Measurements from ENCODE around the gene LOXL1.
A peak's percentile ranks its signal among the peaks of the same experiment; 100 is the strongest.

LOXL1 gene

DNA sequence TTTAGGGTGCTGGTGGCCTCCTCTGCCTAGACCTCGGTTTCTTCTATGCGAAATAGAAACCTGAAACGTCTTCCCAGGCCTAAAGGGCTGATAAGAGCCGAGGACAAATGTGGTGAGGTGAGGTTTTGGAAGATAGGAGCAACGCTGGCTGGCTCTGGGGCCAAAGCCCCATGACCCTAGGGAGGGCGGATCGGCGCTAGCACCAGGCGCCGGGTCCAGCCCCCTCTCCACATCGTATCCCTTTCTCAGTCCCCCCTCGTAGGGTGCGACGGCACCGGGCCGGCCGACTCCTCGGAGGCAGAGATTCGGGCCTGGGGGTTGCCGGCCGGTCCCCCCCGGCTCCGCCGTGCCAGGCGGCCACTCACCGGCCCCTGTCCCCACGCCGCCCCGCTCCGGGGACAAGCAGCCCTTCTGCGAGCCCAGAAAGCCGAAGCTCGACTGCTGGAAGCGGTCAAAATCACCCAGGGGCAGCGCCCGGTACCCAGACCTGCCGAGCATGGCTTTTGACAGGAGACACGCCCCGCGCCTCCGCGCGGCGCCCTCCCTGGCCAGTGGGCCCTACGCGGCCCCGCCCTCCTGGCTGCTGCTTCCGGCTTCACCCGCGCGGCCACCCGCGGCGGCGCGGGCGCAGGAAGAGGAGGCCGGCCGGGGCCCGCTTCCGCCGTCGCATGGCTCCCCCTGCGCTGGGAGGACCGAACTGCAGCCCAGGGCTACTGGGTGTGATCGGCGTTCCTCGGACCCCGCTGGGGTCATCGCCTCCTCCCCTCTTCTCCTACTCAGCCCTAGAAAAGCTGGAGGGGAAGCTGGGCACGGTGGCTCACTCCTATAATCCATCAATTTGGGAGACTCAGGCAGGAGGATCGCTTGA, 65.7 kb downstream of the LOXL1 start, which contains the start of gene STOML1:
Gene STOML1 (minus strand): TSS at position 570 of the 868 bp plus-strand sequence. CDS start 72 bp downstream, at position 498.
- DNase-seq, result peak in 55 of 56 donors; percentile 45 to 92 (median 81)

DNA sequence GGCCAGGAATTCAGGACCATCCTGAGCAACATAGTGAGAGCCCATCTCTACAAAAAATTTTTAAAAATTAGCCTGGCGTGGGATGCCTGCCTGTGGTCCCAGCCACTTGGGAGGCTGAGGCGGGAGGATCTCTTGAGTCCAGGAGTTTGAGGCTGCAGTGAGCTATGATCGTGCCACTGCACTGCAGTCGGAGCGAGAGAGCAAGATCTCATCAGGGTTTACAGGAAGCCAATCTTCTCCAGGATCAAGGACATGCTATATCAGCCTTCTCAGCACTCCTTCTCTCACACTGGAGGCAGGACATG, 66.3 kb downstream of the LOXL1 start:
- no peak for DNase-seq

DNA sequence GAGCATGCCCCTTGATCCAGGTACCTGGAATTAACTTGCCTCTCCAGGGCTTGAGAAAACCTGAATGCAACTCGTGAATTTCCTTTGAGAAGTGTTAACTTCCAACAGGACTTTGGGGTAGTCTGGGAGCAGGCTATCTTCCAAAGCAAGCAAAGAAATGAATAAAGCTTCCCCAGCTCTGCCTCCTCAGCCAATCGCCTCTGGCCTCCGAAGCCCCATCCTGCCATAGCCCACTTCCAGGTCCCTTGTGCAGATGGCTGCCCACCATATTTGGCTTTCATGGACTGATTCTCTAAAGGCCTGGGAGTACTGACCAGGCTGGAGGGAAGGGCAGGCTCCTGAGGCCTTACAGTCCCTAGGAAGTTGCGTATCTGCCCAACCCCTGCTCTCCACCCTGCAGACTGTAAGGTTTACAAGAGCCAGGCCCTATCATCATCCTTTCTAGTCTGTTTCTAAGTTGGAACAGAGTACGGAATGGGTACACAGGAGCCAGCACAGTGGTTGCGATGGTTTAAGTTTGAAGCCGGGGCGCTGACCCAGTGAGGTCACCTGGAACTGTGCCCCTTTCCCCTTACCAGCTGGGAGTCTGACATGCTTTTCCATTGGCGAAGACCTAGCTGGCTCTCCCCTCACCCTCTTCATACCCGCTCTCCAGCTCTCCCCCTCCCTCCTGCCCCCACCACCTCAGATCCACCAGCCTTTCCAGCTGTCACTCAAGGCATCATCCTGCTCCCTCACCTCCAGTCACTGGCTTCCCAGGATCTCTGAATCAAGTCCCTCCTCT, 67.1 kb downstream of the LOXL1 start:
- no peak for DNase-seq

DNA sequence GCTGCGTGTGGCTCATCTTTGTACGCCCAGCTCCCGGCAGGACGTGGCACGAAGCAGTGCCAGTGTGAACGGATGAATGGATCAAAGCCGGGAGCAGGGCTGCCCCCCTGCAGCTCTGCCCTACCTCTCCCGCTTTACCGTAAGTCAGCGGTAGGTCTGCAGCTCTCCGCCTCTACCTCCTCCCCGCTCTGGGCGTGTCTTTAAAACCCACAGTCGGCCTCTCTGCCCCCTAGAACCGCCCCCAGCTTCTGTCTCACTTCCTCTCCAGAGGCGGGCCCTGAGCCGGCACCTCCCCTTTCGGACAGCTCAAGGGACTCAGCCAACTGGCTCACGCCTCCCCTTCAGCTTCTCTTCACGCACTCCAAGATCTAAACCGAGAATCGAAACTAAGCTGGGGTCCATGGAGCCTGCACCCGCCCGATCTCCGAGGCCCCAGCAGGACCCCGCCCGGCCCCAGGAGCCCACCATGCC, 68.2 kb downstream of the LOXL1 start, which contains the start of gene PML:
Gene PML (plus strand): TSS at position 304 of the 471 bp plus-strand sequence. CDS start 97 bp downstream, at position 401.
- peak; percentile 43 to 97 (median 90) for DNase-seq

DNA sequence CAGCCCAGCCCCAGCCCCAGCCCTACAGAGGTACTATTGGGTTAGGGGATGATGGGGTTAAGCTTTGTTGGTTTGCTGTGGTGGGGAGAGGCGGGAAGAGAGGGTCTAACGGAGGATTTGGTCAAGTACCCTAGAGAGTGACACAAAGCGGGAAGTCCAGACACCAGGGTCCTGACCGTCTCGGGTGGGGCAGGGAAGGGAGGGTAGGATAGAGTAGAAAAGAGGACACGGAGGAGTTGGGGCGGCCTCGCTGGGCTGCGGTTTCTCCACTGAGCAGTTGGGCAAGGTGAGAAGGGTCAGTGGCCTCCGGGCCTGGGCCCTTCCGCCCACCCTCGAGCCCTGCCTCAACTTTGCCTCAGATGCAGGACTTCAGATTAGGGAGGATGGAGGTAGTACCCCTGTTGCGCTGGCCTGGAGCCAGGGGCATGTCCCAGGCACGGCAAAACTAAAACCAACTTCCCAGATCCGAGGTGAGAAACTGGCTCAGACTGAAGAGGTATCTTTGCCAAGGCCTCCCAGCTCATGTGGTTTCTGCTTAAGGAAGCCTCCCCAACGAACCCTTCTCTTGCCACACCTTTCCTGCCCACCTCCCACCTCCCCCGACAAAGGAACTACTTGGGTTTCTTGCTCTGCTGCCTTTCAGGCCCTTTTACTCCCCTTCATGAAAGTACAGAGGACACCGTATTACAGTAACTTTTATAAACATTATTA, 68.8 kb downstream of the LOXL1 start:
- peak in 7 of 56 donors; percentile 6 to 64 (median 36) for DNase-seq

DNA sequence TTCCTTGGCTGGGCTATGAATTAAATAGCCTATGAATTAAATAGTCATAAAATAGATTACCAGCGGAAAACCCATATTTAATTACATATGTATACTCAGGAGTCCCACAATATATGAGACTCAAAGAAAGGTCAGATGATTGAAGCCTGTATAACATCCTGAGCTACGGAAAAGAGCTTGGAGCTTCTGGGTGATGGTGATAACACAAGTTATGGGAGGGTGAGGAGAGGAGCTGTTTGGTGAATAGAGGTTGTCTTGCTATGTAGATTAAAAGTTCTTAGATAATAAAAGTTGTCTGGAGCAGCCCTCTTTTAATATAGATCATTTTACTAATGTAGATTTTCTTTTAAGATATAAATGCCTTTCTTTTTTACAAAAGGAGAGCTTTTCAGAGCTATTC, 70.0 kb downstream of the LOXL1 start:
- no peak for DNase-seq

DNA sequence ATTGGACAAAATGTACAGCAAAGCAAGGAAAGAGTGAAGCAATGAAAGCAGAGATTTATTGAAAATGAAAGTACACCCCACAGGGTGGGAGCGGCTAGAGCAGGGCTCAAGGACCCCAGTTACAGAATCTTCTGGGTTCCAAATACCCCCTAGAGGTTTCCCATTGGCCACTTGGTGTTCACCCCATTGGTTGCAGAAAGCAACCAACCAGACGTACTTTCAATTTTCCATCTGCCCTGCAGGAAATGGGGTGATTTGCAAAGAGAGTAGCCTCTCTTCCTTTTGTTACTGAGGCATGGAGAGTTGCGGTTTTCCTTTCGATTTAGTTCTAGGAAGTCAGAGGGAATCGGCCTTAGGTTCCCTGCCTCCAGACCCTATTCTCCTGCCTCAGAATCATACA, 70.7 kb downstream of the LOXL1 start:
- peak in 1 of 56 donors; percentile 29 for DNase-seq

DNA sequence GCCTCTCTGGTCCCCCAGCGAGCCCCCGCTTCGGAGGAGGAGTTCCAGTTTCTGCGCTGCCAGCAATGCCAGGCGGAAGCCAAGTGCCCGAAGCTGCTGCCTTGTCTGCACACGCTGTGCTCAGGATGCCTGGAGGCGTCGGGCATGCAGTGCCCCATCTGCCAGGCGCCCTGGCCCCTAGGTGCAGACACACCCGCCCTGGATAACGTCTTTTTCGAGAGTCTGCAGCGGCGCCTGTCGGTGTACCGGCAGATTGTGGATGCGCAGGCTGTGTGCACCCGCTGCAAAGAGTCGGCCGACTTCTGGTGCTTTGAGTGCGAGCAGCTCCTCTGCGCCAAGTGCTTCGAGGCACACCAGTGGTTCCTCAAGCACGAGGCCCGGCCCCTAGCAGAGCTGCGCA, 71.7 kb downstream of the LOXL1 start:
- DNase-seq, result no peak

Measured in nucleus accumbens (tissue), 56 donors.